NB4 (cell line): ENCODE data around the gene PCSK2.

Experiments
- CTCF ChIP-seq: IDR thresholded peaks from one replicate; pipeline ENCODE4 v1.5.1; 2012; ENCODE audit warnings: low read depth, low read length
- POLR2A ChIP-seq: IDR thresholded peaks from 2 replicates; pipeline ENCODE4 v1.6.1; 2011; ENCODE audit warnings: mild to moderate bottlenecking; ENCODE audit not compliant: insufficient read length; ENCODE audit errors: extremely low read depth
- TF ChIP-seq, protein P1 (sequence below): IDR thresholded peaks from 2 replicates; pipeline ENCODE4 v1.6.1; 2011; ENCODE audit warnings: low read depth, low read length

- TF ChIP-seq CTCF (no peak), POLR2A (no peak)
- TF ChIP-seq, protein P1, sequence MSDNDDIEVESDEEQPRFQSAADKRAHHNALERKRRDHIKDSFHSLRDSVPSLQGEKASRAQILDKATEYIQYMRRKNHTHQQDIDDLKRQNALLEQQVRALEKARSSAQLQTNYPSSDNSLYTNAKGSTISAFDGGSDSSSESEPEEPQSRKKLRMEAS, result no peak
Observed at GRCh38 chr20:17215167-17215566, 11.7 kb upstream of the PCSK2 start.
